ENCODE measurements around the gene STXBP3. TPM values are rescaled to one million over a fixed set of nuclear protein-coding genes. Genes with fewer than 3 reads are reported as not detected.

STXBP3 gene
- polyA plus RNA-seq, 3 donors = 32.3 to 56.2 (median 48.3) TPM

- no peak overlapping the region for H3K4me2 ChIP-seq (replicated peaks; ENCODE audit: extremely low read depth, low read length, poor library complexity, severe bottlenecking)
- peaks cover 6% of the 10 kb centered on the region for H3K4me1 Mint-ChIP-seq
- H3K27me3 Mint-ChIP-seq (ENCODE audit: low read depth in 3 of 3) = peaks cover 0 to 2% (median 0%) of the 10 kb centered on the region in 3 donors
- DNase-seq = no peak
- no peaks in the 10 kb centered on the region for H4K20me1 ChIP-seq (ENCODE audit: insufficient read depth, low read length)
- H3K27ac ChIP-seq (ENCODE audit: low read depth in 1 of 2, low read length in 2 of 2) = no peak overlapping the region
- WGBS (ENCODE audit: insufficient coverage) = 97% methylated on average over 4 of the region's 6 CpGs
- H3K27ac Mint-ChIP-seq = no peak overlapping the region
- no peak overlapping the region for H2AFZ ChIP-seq (ENCODE audit: insufficient read depth, low read depth, low read length, poor library complexity, severe bottlenecking)
- H3K27me3 ChIP-seq (ENCODE audit: control insufficient read depth in 2 of 2, insufficient read depth in 2 of 2, low read length in 2 of 2) = no peaks in the 10 kb centered on the region
- no peaks in the 10 kb centered on the region for H3K36me3 ChIP-seq (replicated peaks in 1 of 2; ENCODE audit: control insufficient read depth in 1 of 2, insufficient read depth in 2 of 2, low read length in 2 of 2)
- H3K4me3 ChIP-seq (replicated peaks in 1 of 3; ENCODE audit: low read depth in 2 of 3, low read length in 3 of 3) = no peak overlapping the region
- H3K4me3 Mint-ChIP-seq = no peak overlapping the region
- no peaks in the 10 kb centered on the region for H3K36me3 Mint-ChIP-seq
- peaks cover 0 to under 1% of the 10 kb centered on the region in 2 donors for H3K4me1 ChIP-seq (ENCODE audit: control insufficient read depth in 1 of 2, insufficient read depth in 2 of 2, low read length in 2 of 2)
- peaks cover 5% of the 10 kb centered on the region for H3K79me2 ChIP-seq (ENCODE audit: insufficient read depth, low read length)
- no peaks in the 10 kb centered on the region for H3K9me3 Mint-ChIP-seq
- no peak for TF ChIP-seq CTCF (IDR thresholded peaks at IDR 0.05)
- intact Hi-C loops (cut with micrococcal nuclease) = loop anchor here in 1 of 2 donors (10.0 kb wide), 1 partner anchor 177 kb away; the partner anchor contains the start of gene EEIG2
- no peak overlapping the region for H3K9ac ChIP-seq (ENCODE audit: insufficient read depth, low read length, poor library complexity, severe bottlenecking)
- H3K9me3 ChIP-seq (replicated peaks in 1 of 2; ENCODE audit: control insufficient read depth in 1 of 2, insufficient read depth in 1 of 2, low read length in 2 of 2) = no peaks in the 10 kb centered on the region
These were observed 4.2 kb upstream of the STXBP3 start for GRCh38 chr1:108742253-108742652.

- H3K27me3 ChIP-seq (ENCODE audit: control insufficient read depth in 2 of 2, insufficient read depth in 2 of 2, low read length in 2 of 2) = no peaks in the 10 kb centered on the region
- peak overlapping the region; percentile 26 to 91 for H3K4me3 Mint-ChIP-seq
- H3K4me1 Mint-ChIP-seq = peaks cover 32% of the 10 kb centered on the region
- H3K9ac ChIP-seq (ENCODE audit: insufficient read depth, low read length, poor library complexity, severe bottlenecking) = no peak overlapping the region
- peak overlapping the region; percentile 97 to 100 for H3K27ac ChIP-seq (ENCODE audit: low read depth in 1 of 2, low read length in 2 of 2)
- DNase-seq = no peak
- peak overlapping the region; percentile 63 for H2AFZ ChIP-seq (ENCODE audit: insufficient read depth, low read depth, low read length, poor library complexity, severe bottlenecking)
- intact Hi-C loops (cut with micrococcal nuclease) = loop anchor here (2.0 to 10.0 kb wide), 5 partner anchors 51 to 351 kb away; partner anchors contain the start of genes EEIG2 (in 1 of the 2) and PRPF38B (in 1 of the 2)
- H3K4me2 ChIP-seq (replicated peaks; ENCODE audit: extremely low read depth, low read length, poor library complexity, severe bottlenecking) = peak overlapping the region; percentile 20
- peaks cover 31% of the 10 kb centered on the region for H4K20me1 ChIP-seq (ENCODE audit: insufficient read depth, low read length)
- TF ChIP-seq CTCF (IDR thresholded peaks at IDR 0.05) = no peak
- no peaks in the 10 kb centered on the region for H3K27me3 Mint-ChIP-seq (ENCODE audit: low read depth in 3 of 3)
- H3K27ac Mint-ChIP-seq = peak overlapping the region; percentile 92 to 100 (median 99)
- no peak overlapping the region for H3K4me3 ChIP-seq (replicated peaks in 1 of 3; ENCODE audit: low read depth in 2 of 3, low read length in 3 of 3)
- H3K36me3 ChIP-seq (replicated peaks in 1 of 2; ENCODE audit: control insufficient read depth in 1 of 2, insufficient read depth in 2 of 2, low read length in 2 of 2) = peaks cover 0 to 9% of the 10 kb centered on the region in 2 donors
- 80% methylated on average over 2 of the region's 3 CpGs for WGBS (ENCODE audit: insufficient coverage)
- H3K79me2 ChIP-seq (ENCODE audit: insufficient read depth, low read length) = peaks cover 42% of the 10 kb centered on the region
- peaks cover 12 to 20% of the 10 kb centered on the region in 2 donors for H3K4me1 ChIP-seq (ENCODE audit: control insufficient read depth in 1 of 2, insufficient read depth in 2 of 2, low read length in 2 of 2)
- H3K9me3 Mint-ChIP-seq = peaks cover 0 to 1% (median 0%) of the 10 kb centered on the region in 7 donors
- H3K9me3 ChIP-seq (replicated peaks in 1 of 2; ENCODE audit: control insufficient read depth in 1 of 2, insufficient read depth in 1 of 2, low read length in 2 of 2) = no peaks in the 10 kb centered on the region
- H3K36me3 Mint-ChIP-seq = peaks cover 7 to 16% of the 10 kb centered on the region in 2 donors
These were observed 493 bp upstream of the STXBP3 start for GRCh38 chr1:108745980-108746381.
